ENCODE data around the gene FMN1. TPM values are rescaled to one million over a fixed set of nuclear protein-coding genes. Genes with fewer than 3 reads are reported as not detected.

Gene FMN1
- total RNA-seq, 1 experiment from 2014 or later = 0.37 TPM

DNA sequence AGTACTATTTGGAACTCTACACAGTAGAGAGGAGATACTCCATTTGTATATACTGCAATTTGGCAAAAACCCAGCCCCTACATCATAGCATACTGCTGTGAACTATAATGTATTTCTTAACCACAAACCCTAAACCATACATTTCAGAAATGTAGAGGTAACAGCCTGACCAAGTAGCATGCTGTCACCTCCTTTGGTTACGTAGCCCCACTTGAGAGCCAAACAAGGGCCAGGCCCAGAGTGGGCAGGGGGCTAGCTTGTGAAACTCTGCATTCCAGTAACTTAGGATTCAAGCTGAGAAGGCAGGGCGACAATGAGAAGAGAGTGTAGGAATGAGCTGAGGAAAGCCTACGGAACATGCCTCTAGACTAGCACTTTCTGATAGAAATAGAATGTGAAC, 340.9 kb downstream of the FMN1 start:
- H3K27ac ChIP-seq (ENCODE audit: low read depth, low read length, poor library complexity, severe bottlenecking) = no peak overlapping the region
- ChIA-PET CTCF (interaction anchor here (0.6 kb wide), 1 partner anchor 10 kb away, joined by 3 read pairs; no protein-coding TSS in a partner anchor), POLR2A (ENCODE audit: low non-redundant PET) (no interaction called here)
- H3K9me3 ChIP-seq (ENCODE audit: low read depth, low read length, poor library complexity, severe bottlenecking) = no peaks in the 10 kb centered on the region
- TF ChIP-seq EZH2 (IDR thresholded peaks at IDR 0.05; ENCODE audit: borderline replicate concordance, low read depth, low read length, poor library complexity, severe bottlenecking) (no peak), CTCF (conservative IDR thresholded peaks at IDR 0.05; ENCODE audit: low read depth, low read length) (no peak)
- no peaks in the 10 kb centered on the region for H3K27me3 ChIP-seq (replicated peaks; ENCODE audit: insufficient read depth, low read depth, low read length, poor library complexity)
- H3K4me3 ChIP-seq (ENCODE audit: low read depth, low read length, poor library complexity, severe bottlenecking) = no peak overlapping the region
- intact Hi-C loops (cut with micrococcal nuclease; ENCODE audit: unreplicated experiment) = no loop called here
- no TSS peak for BruUV-seq (replicated peaks)
- no peaks in the 10 kb centered on the region for H3K36me3 ChIP-seq (ENCODE audit: insufficient read depth, low read length, poor library complexity, severe bottlenecking)
- no peaks in the 10 kb centered on the region for H3K4me1 ChIP-seq (ENCODE audit: insufficient read depth, low read length, poor library complexity, severe bottlenecking)
- no peak for DNase-seq (ENCODE audit: low spot score)

- CTCF ChIA-PET = no interaction called here
Measured at GRCh38 chr15:32852771-32853170, 341.7 kb downstream of the FMN1 start.

GRCh38 chr15:32852017-32852416, 342.5 kb downstream of the FMN1 start:
- no peak for DNase-seq (ENCODE audit: low spot score)
- H3K9me3 ChIP-seq (ENCODE audit: low read depth, low read length, poor library complexity, severe bottlenecking) = no peaks in the 10 kb centered on the region
- H3K27me3 ChIP-seq (replicated peaks; ENCODE audit: insufficient read depth, low read depth, low read length, poor library complexity) = no peaks in the 10 kb centered on the region
- no peaks in the 10 kb centered on the region for H3K4me1 ChIP-seq (ENCODE audit: insufficient read depth, low read length, poor library complexity, severe bottlenecking)
- no peak overlapping the region for H3K4me3 ChIP-seq (ENCODE audit: low read depth, low read length, poor library complexity, severe bottlenecking)
- H3K36me3 ChIP-seq (ENCODE audit: insufficient read depth, low read length, poor library complexity, severe bottlenecking) = no peaks in the 10 kb centered on the region
- ChIA-PET POLR2A (ENCODE audit: low non-redundant PET) (no interaction called here), CTCF (no interaction called here)
- H3K27ac ChIP-seq (ENCODE audit: low read depth, low read length, poor library complexity, severe bottlenecking) = no peak overlapping the region
- TF ChIP-seq CTCF (conservative IDR thresholded peaks at IDR 0.05; ENCODE audit: low read depth, low read length) (no peak), EZH2 (IDR thresholded peaks at IDR 0.05; ENCODE audit: borderline replicate concordance, low read depth, low read length, poor library complexity, severe bottlenecking) (no peak)
- intact Hi-C loops (cut with micrococcal nuclease; ENCODE audit: unreplicated experiment) = no loop called here
- no TSS peak for BruUV-seq (replicated peaks)

More at GRCh38 chr15:32852771-32853170, 341.7 kb downstream of the FMN1 start:
- H3K9me3 ChIP-seq (ENCODE audit: low read depth, low read length, poor library complexity, severe bottlenecking) = no peaks in the 10 kb centered on the region
- TF ChIP-seq EZH2 (IDR thresholded peaks at IDR 0.05; ENCODE audit: borderline replicate concordance, low read depth, low read length, poor library complexity, severe bottlenecking) = no peak
- no peak for TF ChIP-seq CTCF (conservative IDR thresholded peaks at IDR 0.05; ENCODE audit: low read depth, low read length)
- no TSS peak for BruUV-seq (replicated peaks)
- no peaks in the 10 kb centered on the region for H3K36me3 ChIP-seq (ENCODE audit: insufficient read depth, low read length, poor library complexity, severe bottlenecking)
- H3K4me3 ChIP-seq (ENCODE audit: low read depth, low read length, poor library complexity, severe bottlenecking) = no peak overlapping the region
- no peak for DNase-seq (ENCODE audit: low spot score)
- POLR2A ChIA-PET (ENCODE audit: low non-redundant PET) = no interaction called here
- no peaks in the 10 kb centered on the region for H3K4me1 ChIP-seq (ENCODE audit: insufficient read depth, low read length, poor library complexity, severe bottlenecking)
- intact Hi-C loops (cut with micrococcal nuclease; ENCODE audit: unreplicated experiment) = no loop called here
- no peaks in the 10 kb centered on the region for H3K27me3 ChIP-seq (replicated peaks; ENCODE audit: insufficient read depth, low read depth, low read length, poor library complexity)
- H3K27ac ChIP-seq (ENCODE audit: low read depth, low read length, poor library complexity, severe bottlenecking) = no peak overlapping the region

Data from A673 (cell line).